Trophoblast cell (in vitro differentiated cells and primary cell): ENCODE measurements around the gene DYRK1B. TPM values are rescaled to one million over a fixed set of nuclear protein-coding genes. Genes with fewer than 3 reads are reported as not detected.
"Not testable (repeated sequence)": the region's sequence is repeated elsewhere in the genome, so short reads cannot be mapped to it uniquely, and the experiment has no call there.

Source experiments
- DNase-seq, 2 donors: peaks; one replicate each; pipeline ENCODE4 v3.0.0-alpha.2; 2016
- H2AFZ ChIP-seq: 2 replicates; pipeline ENCODE4 v1.6.1; 2013; ENCODE audit warnings: low read length, moderate library complexity, mild to moderate bottlenecking; ENCODE audit not compliant: insufficient read depth, poor library complexity
- H2AK5ac ChIP-seq: 2 replicates; pipeline ENCODE4 v1.6.1; 2013; ENCODE audit warnings: mild to moderate bottlenecking, low read length
- H2BK120ac ChIP-seq: 2 replicates; pipeline ENCODE4 v1.6.1; 2013; ENCODE audit warnings: low read length, mild to moderate bottlenecking, moderate library complexity; ENCODE audit not compliant: insufficient read depth, poor library complexity
- H2BK12ac ChIP-seq: 2 replicates; pipeline ENCODE4 v1.6.1; 2013; ENCODE audit warnings: mild to moderate bottlenecking, low read length, moderate library complexity
- H2BK5ac ChIP-seq: 2 replicates; pipeline ENCODE4 v1.6.1; 2013; ENCODE audit warnings: low read length, low read depth, moderate library complexity, mild to moderate bottlenecking; ENCODE audit not compliant: poor library complexity
- H3K14ac ChIP-seq: 2 replicates; pipeline ENCODE4 v1.6.1; 2013; ENCODE audit warnings: mild to moderate bottlenecking, low read length
- H3K18ac ChIP-seq: 2 replicates; pipeline ENCODE4 v1.6.1; 2013; ENCODE audit warnings: mild to moderate bottlenecking, low read length
- H3K23ac ChIP-seq: 2 replicates; pipeline ENCODE4 v1.6.1; 2013; ENCODE audit warnings: low read length
- H3K27ac ChIP-seq: 2 replicates; pipeline ENCODE4 v1.5.1; 2013; ENCODE audit warnings: low read depth, mild to moderate bottlenecking, inconsistent platforms, low read length, moderate library complexity
- H3K27me3 ChIP-seq: 2 replicates; pipeline ENCODE4 v1.6.1; 2013; ENCODE audit warnings: inconsistent platforms, mild to moderate bottlenecking, low read length, moderate library complexity; ENCODE audit not compliant: insufficient read depth
- H3K36me3 ChIP-seq, 2 experiments: 1 replicate in 1 of 2; 2 replicates in 1 of 2; pipeline ENCODE4 v1.6.1; 2013; ENCODE audit warnings: low read length in 2 of 2, mild to moderate bottlenecking in 2 of 2, moderate library complexity in 1 of 2; ENCODE audit not compliant: insufficient read depth in 2 of 2, control insufficient read depth in 1 of 2
- H3K4ac ChIP-seq: 2 replicates; pipeline ENCODE4 v1.6.1; 2013; ENCODE audit warnings: low read depth, mild to moderate bottlenecking, low read length, moderate library complexity
- H3K4me1 ChIP-seq, 2 experiments: 1 replicate in 1 of 2; 2 replicates in 1 of 2; pipeline ENCODE4 v1.6.1; 2013; ENCODE audit warnings: low read length in 2 of 2, mild to moderate bottlenecking in 2 of 2, moderate library complexity in 1 of 2; ENCODE audit not compliant: insufficient read depth in 2 of 2, control insufficient read depth in 1 of 2
- H3K4me2 ChIP-seq: 2 replicates; pipeline ENCODE4 v1.6.1; 2013; ENCODE audit warnings: inconsistent platforms, mild to moderate bottlenecking, low read length, moderate library complexity
- H3K4me3 ChIP-seq: 2 replicates; pipeline ENCODE4 v1.5.1; 2013; ENCODE audit warnings: mild to moderate bottlenecking, low read depth, low read length, inconsistent platforms
- H3K79me1 ChIP-seq: one replicate; pipeline ENCODE4 v1.6.1; 2013; ENCODE audit warnings: low read length
- H3K79me2 ChIP-seq: 2 replicates; pipeline ENCODE4 v1.6.1; 2013; ENCODE audit warnings: low read length, mild to moderate bottlenecking; ENCODE audit not compliant: control insufficient read depth, insufficient read depth, poor library complexity
- H3K9ac ChIP-seq: 2 replicates; pipeline ENCODE4 v1.6.1; 2013; ENCODE audit warnings: mild to moderate bottlenecking, low read length
- H3K9me3 ChIP-seq: 2 replicates; pipeline ENCODE4 v1.6.1; 2013; ENCODE audit warnings: low read depth, mild to moderate bottlenecking, control low read depth, inconsistent platforms, low read length; ENCODE audit not compliant: insufficient read depth
- H4K12ac ChIP-seq: 2 replicates; pipeline ENCODE4 v1.6.1; 2013; ENCODE audit warnings: low read depth, mild to moderate bottlenecking, low read length, moderate library complexity
- H4K8ac ChIP-seq: 2 replicates; pipeline ENCODE4 v1.6.1; 2013; ENCODE audit warnings: low read depth, mild to moderate bottlenecking, low read length, moderate library complexity
- H4K91ac ChIP-seq: one replicate; pipeline ENCODE4 v1.6.1; 2013; ENCODE audit warnings: low read depth, mild to moderate bottlenecking, low read length, moderate library complexity
- WGBS: extraction: QIAGEN DNeasy Blood & Tissue Kit; methylation state at CpG from one replicate; pipeline ENCODE4 v1.1.7; 2013; ENCODE audit warnings: missing lambda C conversion rate; ENCODE audit not compliant: insufficient read length, insufficient coverage; ENCODE audit errors: extremely low coverage; 5-methylcytosine and 5-hydroxymethylcytosine counted together
- polyA plus RNA-seq: library from polyadenylated mRNA; stranded (reverse); fragments of 200-250 nt; gene quantifications from 2 replicates; pipeline ENCODE4 v1.2.3, GENCODE V29; 2013

Gene DYRK1B
- 16.6 and 16.9 TPM in 2 replicates for polyA plus RNA-seq

- Histone ChIP-seq H3K4me3 (peak within 1 kb of the TSS; percentile 98), H4K12ac (peak within 1 kb of the TSS; percentile 76), H3K27ac (peak within 1 kb of the TSS; percentile 53), H4K8ac (peak within 1 kb of the TSS; percentile 93), H3K18ac (peak within 1 kb of the TSS; percentile 13), H3K9me3 (peaks cover 2% of the 10 kb centered on the region), H3K4me1 (peaks cover 5 to 10% of the 10 kb centered on the region in 2 experiments), H2BK120ac (peak within 1 kb of the TSS; percentile 54), H4K91ac (peak within 1 kb of the TSS; percentile 93), H3K23ac (no peak within 1 kb of the TSS), H2BK5ac (peak within 1 kb of the TSS; percentile 55), H3K4ac (peak within 1 kb of the TSS; percentile 59), H3K79me1 (peaks cover 3% of the 10 kb centered on the region), H3K36me3 (peaks cover 36 to 55% of the 10 kb centered on the region in 2 experiments), H3K9ac (peak within 1 kb of the TSS; percentile 89), H3K14ac (peak within 1 kb of the TSS; percentile 54), H3K79me2 (peaks cover 5% of the 10 kb centered on the region), H3K27me3 (no peaks in the 10 kb centered on the region), H2AK5ac (peak within 1 kb of the TSS; percentile 5), H2BK12ac (no peak within 1 kb of the TSS), H2AFZ (peak within 1 kb of the TSS; percentile 77), H3K4me2 (peak within 1 kb of the TSS; percentile 89)
- no CpG with 5 or more reads among the region's 59 CpGs for WGBS
- peak; percentile 80 to 88 for DNase-seq
Measured at GRCh38 chr19:39833464-39834286, at the start of gene DYRK1B. Gene DYRK1B, minus strand, starts transcription at chr19:39834162. Its CDS starts 2,295 bp downstream, at chr19:39831867.

- not testable (repeated sequence) for H3K4ac ChIP-seq, H3K4me1 ChIP-seq, H3K79me2 ChIP-seq, H2BK12ac ChIP-seq, H2BK120ac ChIP-seq, H3K4me3 ChIP-seq, H2AK5ac ChIP-seq, H4K8ac ChIP-seq, H3K23ac ChIP-seq, H4K91ac ChIP-seq, H3K4me2 ChIP-seq, H3K14ac ChIP-seq, H3K27ac ChIP-seq, H2BK5ac ChIP-seq, H2AFZ ChIP-seq, H3K9ac ChIP-seq, H3K79me1 ChIP-seq, DNase-seq, H3K9me3 ChIP-seq, H3K27me3 ChIP-seq, H3K36me3 ChIP-seq, H4K12ac ChIP-seq, H3K18ac ChIP-seq
- no CpG with 5 or more reads among the region's 10 CpGs for WGBS
Measured at GRCh38 chr19:39882645-39883044, 48.7 kb upstream of the DYRK1B start.

GRCh38 chr19:39881495-39882110 is 47.6 kb upstream of the DYRK1B start:
- peak in 1 of 2 donors; percentile 51 for DNase-seq
- H2BK120ac ChIP-seq, H3K9me3 ChIP-seq, H3K4me2 ChIP-seq, H2AK5ac ChIP-seq, H4K91ac ChIP-seq, H3K9ac ChIP-seq, H3K4ac ChIP-seq, H4K8ac ChIP-seq, H4K12ac ChIP-seq, H2BK5ac ChIP-seq, H3K4me1 ChIP-seq, H3K14ac ChIP-seq, H3K79me1 ChIP-seq, H3K36me3 ChIP-seq, H3K18ac ChIP-seq, H3K27ac ChIP-seq, H3K4me3 ChIP-seq, H2AFZ ChIP-seq, H3K27me3 ChIP-seq, H3K79me2 ChIP-seq, H2BK12ac ChIP-seq, H3K23ac ChIP-seq: not testable (repeated sequence)
- WGBS, result no CpG with 5 or more reads among the region's 15 CpGs

GRCh38 chr19:39880241-39880640 is 46.3 kb upstream of the DYRK1B start:
- not testable (repeated sequence) for H3K79me1 ChIP-seq, H4K8ac ChIP-seq, H3K4me3 ChIP-seq, H4K12ac ChIP-seq, H3K36me3 ChIP-seq, H3K14ac ChIP-seq, H2BK12ac ChIP-seq, H3K79me2 ChIP-seq, H2AFZ ChIP-seq, DNase-seq, H3K4me2 ChIP-seq, H2AK5ac ChIP-seq, H2BK120ac ChIP-seq, H3K18ac ChIP-seq, H4K91ac ChIP-seq, H3K9ac ChIP-seq, H3K4me1 ChIP-seq, H2BK5ac ChIP-seq, H3K27me3 ChIP-seq, H3K9me3 ChIP-seq, H3K23ac ChIP-seq, H3K4ac ChIP-seq, H3K27ac ChIP-seq
- no CpG with 5 or more reads among the region's 5 CpGs for WGBS
